Adipocyte (in vitro differentiated cells): ENCODE data around the gene PANX3.

ENCODE experiments used
- DNase-seq: peaks from one replicate; pipeline ENCODE4 v3.0.0-alpha.2; 2015; ENCODE audit warnings: low read depth
- H3K27me3 ChIP-seq: replicated peaks from 2 replicates; pipeline ENCODE4 v1.7.0; 2013; ENCODE audit warnings: mild to moderate bottlenecking, low read length, moderate library complexity; ENCODE audit not compliant: control insufficient read depth, insufficient read depth
- H3K36me3 ChIP-seq: 2 replicates; pipeline ENCODE4 v1.7.0; 2013; ENCODE audit warnings: low read length, mild to moderate bottlenecking, moderate library complexity; ENCODE audit not compliant: control insufficient read depth, insufficient read depth, severe bottlenecking
- H3K4me1 ChIP-seq: 2 replicates; pipeline ENCODE4 v1.7.0; 2013; ENCODE audit warnings: mild to moderate bottlenecking, low read length, moderate library complexity; ENCODE audit not compliant: control insufficient read depth, insufficient read depth
- H3K4me3 ChIP-seq: 2 replicates; pipeline ENCODE4 v1.7.0; 2013; ENCODE audit warnings: mild to moderate bottlenecking, low read length, moderate library complexity
- H3K9ac ChIP-seq: 2 replicates; pipeline ENCODE4 v1.7.0; 2013; ENCODE audit warnings: mild to moderate bottlenecking, low read length, moderate library complexity
- H3K9me3 ChIP-seq: 2 replicates; pipeline ENCODE4 v1.7.0; 2013; ENCODE audit warnings: mild to moderate bottlenecking, low read length, moderate library complexity; ENCODE audit not compliant: control insufficient read depth

The PANX3 gene

DNA sequence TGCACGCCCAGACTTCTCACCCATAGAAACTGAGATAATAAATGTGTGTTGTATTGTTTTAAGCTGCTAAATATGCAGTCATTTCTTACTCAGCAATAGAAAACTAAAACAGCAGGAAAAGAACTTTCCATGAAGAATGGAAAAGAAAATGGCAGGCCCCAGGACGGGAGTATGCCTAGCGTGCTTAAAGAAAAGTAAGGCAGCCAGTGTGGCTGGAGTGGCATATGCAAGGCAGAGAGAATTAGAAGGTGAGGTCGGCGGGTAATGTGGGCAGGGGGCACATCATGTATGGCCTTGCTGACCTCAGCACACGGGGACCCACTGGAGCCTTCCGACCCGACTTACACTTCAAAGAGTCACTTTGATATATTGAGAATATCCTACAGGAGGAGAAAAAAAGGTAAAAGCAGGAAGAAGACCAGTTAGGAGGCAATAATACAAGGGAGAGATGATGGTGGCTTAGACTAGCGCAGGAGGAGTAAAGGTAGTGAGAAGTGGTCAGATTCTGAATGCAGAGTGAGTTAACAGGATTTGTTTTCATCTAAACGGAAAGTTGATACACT, 31.9 kb downstream of the PANX3 start:
- Histone ChIP-seq H3K9ac (no peak overlapping the region), H3K36me3 (peaks cover 20% of the 10 kb centered on the region), H3K4me1 (peaks cover 10% of the 10 kb centered on the region), H3K27me3 (no peaks in the 10 kb centered on the region), H3K9me3 (no peaks in the 10 kb centered on the region), H3K4me3 (peak overlapping the region; percentile 2)
- no peak for DNase-seq

DNA sequence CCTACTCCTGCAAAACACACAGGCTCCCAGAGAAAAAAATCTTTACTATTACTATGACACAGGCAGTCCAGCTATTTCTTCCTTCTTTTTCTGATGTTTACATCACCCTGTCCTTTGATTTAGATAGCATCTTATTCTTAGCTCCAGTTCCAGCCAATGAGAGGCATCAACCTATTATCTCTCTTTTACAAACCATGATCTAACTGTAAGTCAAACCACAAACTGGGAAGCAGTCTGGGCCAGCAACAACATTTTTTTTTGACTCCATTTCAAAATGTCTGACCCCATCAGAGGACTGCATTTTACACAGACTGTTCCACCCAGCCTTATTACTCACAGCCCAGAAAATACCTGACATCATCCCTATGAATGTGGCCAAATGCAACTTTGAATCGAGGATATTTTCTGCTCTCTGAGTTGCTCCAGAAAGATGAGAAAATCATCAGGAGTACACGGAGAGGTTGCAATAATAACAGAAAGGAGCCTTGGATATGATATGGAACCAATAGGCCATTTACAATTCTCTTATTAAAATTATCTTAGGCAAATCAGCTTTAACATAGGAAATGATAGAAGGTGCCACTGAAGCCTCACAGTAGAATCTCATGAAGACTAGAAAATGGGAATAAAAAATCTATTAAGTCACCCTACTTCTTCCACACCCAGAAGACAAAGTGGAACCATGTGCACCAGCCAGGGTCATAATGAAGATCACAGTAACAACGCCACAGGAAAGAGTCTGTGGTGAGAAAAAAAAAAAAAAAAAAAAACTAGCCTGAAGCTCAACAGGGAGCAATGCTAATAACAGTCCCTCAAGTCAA, 32.6 kb downstream of the PANX3 start:
- no peaks in the 10 kb centered on the region for H3K27me3 ChIP-seq
- H3K4me1 ChIP-seq = peaks cover 10% of the 10 kb centered on the region
- no peaks in the 10 kb centered on the region for H3K9me3 ChIP-seq
- DNase-seq = peak; percentile 70
- peak overlapping the region; percentile 28 for H3K4me3 ChIP-seq
- no peak overlapping the region for H3K9ac ChIP-seq
- H3K36me3 ChIP-seq = peaks cover 13% of the 10 kb centered on the region

DNA sequence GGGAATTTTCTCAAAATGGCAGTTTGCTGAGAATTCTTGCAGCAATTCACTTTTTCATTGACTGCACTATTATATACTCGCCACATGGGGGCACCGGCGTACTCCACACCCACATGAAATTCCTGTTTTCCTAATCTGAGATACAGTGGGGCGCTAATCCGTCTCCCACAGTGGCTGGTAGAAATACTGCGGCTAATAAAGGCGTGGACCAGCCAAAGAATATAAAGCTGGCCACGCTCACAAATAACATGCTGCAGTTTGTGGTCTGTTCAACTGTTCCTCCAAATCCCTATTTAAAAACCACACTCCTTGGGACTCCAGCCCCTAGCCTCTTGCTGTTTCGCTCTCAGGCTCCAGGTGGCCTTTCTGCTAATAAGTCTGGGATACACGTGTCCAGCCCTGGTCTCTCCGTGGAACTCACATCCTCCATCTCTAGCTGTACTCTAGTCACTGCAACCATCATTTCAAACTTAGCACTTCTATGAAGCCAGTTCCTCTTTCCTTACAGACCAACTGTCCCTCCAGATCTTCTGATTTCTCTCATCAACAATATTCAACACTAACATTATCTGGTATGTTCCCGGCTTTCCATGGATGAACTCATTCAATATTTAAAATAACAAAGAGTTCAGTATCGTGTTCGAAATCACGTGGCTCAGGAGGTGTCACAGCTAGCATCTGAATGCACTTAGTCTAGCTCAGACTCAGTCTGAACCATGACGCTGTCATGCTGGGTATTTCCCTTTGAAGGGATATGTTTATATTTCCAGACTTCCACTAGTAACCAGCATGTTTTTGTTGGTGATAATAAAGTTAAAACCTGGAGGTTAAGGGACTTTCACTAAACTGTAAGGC, 33.4 kb downstream of the PANX3 start:
- Histone ChIP-seq H3K36me3 (peaks cover 9% of the 10 kb centered on the region), H3K4me1 (peaks cover 10% of the 10 kb centered on the region), H3K9ac (no peak overlapping the region), H3K9me3 (no peaks in the 10 kb centered on the region), H3K27me3 (no peaks in the 10 kb centered on the region), H3K4me3 (peak overlapping the region; percentile 54)
- DNase-seq = peak; percentile 85

DNA sequence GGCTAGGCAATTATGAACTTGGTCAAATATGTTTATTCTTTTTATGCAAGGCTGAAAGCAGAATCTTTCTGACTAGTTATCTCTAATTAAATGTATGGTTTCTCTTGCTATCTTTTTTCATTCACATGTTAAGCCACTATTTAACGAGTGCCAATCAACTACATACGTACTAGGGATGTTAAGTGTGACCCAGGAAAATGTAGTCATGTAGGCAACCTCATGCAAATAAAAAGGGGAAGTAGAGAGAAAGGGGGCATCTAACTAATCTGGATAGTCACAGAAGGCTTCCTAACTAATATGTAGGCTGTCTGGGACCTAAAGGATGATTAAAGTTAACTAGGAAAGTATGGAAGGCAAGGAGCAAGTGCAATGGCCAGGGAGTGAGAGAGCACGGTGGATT, 34.9 kb downstream of the PANX3 start:
- Histone ChIP-seq H3K4me1 (peaks cover 10% of the 10 kb centered on the region), H3K4me3 (no peak overlapping the region), H3K9me3 (no peaks in the 10 kb centered on the region), H3K27me3 (no peaks in the 10 kb centered on the region), H3K9ac (no peak overlapping the region), H3K36me3 (peaks cover 6% of the 10 kb centered on the region)
- no peak for DNase-seq

DNA sequence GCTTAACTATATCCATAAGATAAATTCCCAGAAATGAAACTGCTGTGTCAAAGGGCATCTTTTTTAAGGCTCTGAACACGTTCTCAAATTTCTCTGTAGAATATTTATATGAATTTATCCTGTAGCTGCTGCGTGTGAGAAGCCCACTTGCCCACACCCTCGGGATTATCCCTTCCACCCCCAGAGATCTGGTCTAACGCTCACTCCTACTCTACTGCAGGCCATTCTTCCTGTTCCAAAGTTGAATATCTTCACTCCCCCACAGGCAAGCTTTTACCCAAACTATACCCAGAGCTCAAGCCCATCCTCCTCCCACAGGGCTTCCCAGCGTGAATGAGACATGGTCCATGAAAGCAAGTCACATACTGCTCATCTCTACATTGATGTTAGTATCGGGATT, 37.4 kb downstream of the PANX3 start:
- Histone ChIP-seq H3K9me3 (no peaks in the 10 kb centered on the region), H3K27me3 (no peaks in the 10 kb centered on the region), H3K4me1 (peaks cover 6% of the 10 kb centered on the region), H3K9ac (no peak overlapping the region), H3K36me3 (peaks cover 11% of the 10 kb centered on the region), H3K4me3 (no peak overlapping the region)
- DNase-seq = no peak

DNA sequence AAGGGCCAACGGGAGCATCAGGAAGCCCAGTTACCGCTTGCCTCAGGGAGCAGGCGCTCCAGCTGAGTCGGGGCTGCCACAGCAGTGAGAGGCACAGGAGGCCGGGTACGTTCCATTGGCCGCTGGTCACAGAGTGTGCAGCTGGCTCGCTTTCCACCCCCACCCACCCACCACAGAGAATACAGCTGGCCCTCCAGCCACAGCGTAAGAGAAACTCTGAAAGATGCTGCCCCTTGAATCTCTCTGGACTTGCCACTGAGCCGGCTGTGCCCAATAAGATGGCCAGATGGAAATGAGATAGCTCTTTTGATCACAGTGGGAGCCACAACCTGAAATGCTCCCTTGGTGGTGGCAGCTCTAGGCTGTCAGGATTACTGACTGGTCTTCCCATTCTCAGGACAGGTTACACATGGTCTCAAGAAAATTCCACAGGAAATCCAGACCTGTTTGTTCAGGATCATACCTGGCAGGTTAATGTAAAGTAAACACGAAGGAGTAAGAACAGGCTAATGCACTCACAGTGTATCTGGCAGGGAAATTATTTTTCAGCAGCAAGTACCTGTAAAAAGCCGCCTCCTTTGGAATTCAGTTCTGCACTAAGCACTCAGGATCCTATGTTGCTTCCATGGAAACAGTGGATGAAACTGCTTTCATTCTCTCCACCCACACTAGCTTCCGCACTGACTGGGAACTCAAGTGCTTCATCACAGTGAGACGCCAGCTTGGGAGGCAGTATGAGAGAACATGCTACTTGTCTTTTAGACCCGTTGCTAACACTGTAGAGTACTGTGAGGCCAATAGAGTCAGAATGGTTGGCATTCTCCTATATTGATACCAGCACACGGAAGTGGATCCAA, 45.8 kb downstream of the PANX3 start:
- H3K9me3 ChIP-seq = no peaks in the 10 kb centered on the region
- H3K27me3 ChIP-seq = no peaks in the 10 kb centered on the region
- no peak overlapping the region for H3K4me3 ChIP-seq
- no peak overlapping the region for H3K9ac ChIP-seq
- H3K4me1 ChIP-seq = no peaks in the 10 kb centered on the region
- DNase-seq = no peak
- peaks cover 9% of the 10 kb centered on the region for H3K36me3 ChIP-seq

DNA sequence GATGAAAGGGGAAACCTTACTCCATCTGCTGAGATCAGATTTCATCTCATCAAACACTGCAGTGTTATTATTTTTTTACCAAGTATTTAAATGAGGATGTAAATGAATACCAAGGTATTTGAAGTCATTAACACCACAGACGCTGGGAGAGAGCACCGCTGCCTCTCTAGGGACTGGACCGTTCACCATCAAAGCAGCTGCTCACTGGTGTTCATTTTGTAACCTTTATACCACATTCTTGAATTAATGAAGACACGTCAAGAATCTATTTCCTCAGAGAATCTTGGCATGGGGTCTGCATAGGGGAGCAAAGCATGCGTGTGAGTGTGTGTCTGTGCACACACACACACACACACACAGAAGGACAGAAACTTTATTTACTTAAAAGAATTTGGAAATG, 46.7 kb downstream of the PANX3 start:
- no peak for DNase-seq
- Histone ChIP-seq H3K27me3 (no peaks in the 10 kb centered on the region), H3K4me3 (no peak overlapping the region), H3K9ac (no peak overlapping the region), H3K9me3 (no peaks in the 10 kb centered on the region), H3K36me3 (peaks cover 9% of the 10 kb centered on the region), H3K4me1 (no peaks in the 10 kb centered on the region)

DNA sequence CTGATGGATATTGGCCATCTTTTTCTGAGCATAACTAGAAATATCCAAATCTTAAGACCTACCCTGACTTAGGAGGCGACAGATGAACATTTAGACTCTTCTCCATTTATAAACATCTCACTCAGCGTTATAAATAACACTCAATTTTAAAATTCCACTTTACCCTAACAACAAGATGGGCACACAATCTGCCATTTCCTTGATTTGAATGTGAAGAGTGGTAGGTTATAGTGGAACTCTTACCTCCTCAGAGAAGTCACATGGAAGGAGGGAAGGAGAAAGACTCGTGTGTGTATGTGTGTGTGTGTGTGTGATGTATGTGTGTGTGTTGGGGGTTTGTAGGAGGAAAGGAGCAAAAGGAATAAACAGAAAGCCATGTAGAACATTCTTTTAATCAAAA, 47.3 kb downstream of the PANX3 start:
- no peak for DNase-seq

DNA sequence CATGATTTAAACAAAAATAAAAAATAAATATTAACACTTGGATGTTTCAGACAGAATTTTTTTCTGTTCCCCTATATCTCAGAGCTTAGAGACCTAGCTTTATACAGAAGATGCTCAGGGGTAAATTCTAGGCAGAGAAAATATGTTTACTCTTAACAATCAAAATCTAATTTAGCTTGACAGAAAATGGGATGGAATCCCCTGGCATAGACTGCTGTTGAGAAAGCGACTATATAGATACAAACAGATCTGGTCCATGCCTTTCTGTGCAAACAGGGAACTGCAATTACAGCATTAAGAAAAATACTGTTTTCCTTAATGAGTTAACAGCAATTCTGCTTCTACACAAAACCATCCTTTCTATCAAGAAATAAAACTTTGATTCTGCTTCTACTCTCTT, 47.8 kb downstream of the PANX3 start:
- no peak overlapping the region for H3K9ac ChIP-seq
- no peaks in the 10 kb centered on the region for H3K27me3 ChIP-seq
- DNase-seq = no peak
- no peaks in the 10 kb centered on the region for H3K9me3 ChIP-seq
- H3K36me3 ChIP-seq = peaks cover 3% of the 10 kb centered on the region
- H3K4me1 ChIP-seq = no peaks in the 10 kb centered on the region
- no peak overlapping the region for H3K4me3 ChIP-seq

More for the DNA sequence above, 47.3 kb downstream of the PANX3 start:
- H3K27me3 ChIP-seq = no peaks in the 10 kb centered on the region
- H3K4me3 ChIP-seq = no peak overlapping the region
- H3K9me3 ChIP-seq = no peaks in the 10 kb centered on the region
- no peak overlapping the region for H3K9ac ChIP-seq
- H3K36me3 ChIP-seq = peaks cover 5% of the 10 kb centered on the region
- no peaks in the 10 kb centered on the region for H3K4me1 ChIP-seq

DNA sequence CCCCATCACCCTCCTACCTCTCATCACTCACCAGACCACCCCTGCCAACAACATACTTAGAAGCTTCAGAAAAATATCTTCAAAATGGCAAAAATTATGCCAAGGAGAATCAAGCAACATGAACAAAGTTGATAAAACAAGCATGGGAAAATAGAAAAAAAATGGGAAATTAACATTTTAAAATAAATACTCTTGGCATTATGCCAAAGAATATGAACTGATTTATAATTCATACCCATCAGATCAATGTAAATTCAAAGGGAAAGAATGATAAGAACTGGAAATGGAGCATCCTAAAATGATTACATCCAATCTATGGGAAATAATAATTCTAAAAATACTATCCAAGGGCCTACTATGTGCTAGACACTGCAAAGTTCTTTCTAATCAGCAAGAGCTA, 50.3 kb downstream of the PANX3 start:
- H3K9ac ChIP-seq = no peak overlapping the region
- no peaks in the 10 kb centered on the region for H3K27me3 ChIP-seq
- peaks cover 3% of the 10 kb centered on the region for H3K36me3 ChIP-seq
- H3K4me3 ChIP-seq = no peak overlapping the region
- H3K4me1 ChIP-seq = no peaks in the 10 kb centered on the region
- H3K9me3 ChIP-seq = no peaks in the 10 kb centered on the region
- DNase-seq = no peak
